ENCODE data around the gene PHPT1. TPM values are rescaled to one million over a fixed set of nuclear protein-coding genes. Genes with fewer than 3 reads are reported as not detected.

Gene PHPT1
- total and polyA plus RNA-seq, 2 of the 13 experiments (the other 11 are each of a cell fraction or from before 2014, with no cell fraction given): 189 to 192 TPM

DNA sequence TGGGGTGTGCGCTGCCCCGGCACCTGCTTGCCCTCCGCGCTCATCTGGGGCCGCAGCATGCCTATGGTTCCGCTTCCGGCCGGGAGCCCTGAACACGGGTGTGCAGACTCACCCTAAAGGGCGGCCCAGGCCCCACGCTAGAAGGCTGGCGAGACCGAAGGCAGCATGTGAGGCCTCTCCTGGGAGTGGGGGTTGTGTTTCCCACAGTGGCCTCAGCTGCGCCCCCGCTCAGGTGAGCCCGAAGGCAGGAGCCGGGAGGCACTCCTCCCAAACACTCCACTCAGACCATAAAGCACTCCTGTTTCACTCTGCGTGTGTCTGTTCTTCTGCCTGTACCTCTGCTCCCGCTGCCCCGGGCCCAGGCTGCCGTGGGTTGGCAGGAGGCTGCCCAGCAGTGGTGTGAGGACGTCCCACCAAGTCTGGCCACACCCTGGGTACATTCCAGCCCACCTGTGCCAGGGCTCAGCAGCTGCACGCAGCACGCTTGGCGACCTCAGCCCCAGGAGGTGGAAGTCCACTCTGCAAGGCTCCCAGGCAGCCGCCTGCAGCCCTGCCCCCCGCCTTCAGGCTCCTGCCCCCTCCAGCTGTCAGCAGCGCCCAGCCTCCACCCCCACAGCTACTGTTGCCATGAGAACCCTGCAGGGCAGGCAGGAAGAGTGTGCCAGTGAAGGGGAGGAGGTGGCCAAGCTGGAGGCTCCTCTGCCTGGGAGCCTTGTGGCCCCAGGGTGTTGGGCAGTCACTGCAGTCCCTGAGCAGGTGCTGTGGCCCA is 8.1 kb upstream of the PHPT1 start (continued):
- TF ChIP-seq, protein P1, sequence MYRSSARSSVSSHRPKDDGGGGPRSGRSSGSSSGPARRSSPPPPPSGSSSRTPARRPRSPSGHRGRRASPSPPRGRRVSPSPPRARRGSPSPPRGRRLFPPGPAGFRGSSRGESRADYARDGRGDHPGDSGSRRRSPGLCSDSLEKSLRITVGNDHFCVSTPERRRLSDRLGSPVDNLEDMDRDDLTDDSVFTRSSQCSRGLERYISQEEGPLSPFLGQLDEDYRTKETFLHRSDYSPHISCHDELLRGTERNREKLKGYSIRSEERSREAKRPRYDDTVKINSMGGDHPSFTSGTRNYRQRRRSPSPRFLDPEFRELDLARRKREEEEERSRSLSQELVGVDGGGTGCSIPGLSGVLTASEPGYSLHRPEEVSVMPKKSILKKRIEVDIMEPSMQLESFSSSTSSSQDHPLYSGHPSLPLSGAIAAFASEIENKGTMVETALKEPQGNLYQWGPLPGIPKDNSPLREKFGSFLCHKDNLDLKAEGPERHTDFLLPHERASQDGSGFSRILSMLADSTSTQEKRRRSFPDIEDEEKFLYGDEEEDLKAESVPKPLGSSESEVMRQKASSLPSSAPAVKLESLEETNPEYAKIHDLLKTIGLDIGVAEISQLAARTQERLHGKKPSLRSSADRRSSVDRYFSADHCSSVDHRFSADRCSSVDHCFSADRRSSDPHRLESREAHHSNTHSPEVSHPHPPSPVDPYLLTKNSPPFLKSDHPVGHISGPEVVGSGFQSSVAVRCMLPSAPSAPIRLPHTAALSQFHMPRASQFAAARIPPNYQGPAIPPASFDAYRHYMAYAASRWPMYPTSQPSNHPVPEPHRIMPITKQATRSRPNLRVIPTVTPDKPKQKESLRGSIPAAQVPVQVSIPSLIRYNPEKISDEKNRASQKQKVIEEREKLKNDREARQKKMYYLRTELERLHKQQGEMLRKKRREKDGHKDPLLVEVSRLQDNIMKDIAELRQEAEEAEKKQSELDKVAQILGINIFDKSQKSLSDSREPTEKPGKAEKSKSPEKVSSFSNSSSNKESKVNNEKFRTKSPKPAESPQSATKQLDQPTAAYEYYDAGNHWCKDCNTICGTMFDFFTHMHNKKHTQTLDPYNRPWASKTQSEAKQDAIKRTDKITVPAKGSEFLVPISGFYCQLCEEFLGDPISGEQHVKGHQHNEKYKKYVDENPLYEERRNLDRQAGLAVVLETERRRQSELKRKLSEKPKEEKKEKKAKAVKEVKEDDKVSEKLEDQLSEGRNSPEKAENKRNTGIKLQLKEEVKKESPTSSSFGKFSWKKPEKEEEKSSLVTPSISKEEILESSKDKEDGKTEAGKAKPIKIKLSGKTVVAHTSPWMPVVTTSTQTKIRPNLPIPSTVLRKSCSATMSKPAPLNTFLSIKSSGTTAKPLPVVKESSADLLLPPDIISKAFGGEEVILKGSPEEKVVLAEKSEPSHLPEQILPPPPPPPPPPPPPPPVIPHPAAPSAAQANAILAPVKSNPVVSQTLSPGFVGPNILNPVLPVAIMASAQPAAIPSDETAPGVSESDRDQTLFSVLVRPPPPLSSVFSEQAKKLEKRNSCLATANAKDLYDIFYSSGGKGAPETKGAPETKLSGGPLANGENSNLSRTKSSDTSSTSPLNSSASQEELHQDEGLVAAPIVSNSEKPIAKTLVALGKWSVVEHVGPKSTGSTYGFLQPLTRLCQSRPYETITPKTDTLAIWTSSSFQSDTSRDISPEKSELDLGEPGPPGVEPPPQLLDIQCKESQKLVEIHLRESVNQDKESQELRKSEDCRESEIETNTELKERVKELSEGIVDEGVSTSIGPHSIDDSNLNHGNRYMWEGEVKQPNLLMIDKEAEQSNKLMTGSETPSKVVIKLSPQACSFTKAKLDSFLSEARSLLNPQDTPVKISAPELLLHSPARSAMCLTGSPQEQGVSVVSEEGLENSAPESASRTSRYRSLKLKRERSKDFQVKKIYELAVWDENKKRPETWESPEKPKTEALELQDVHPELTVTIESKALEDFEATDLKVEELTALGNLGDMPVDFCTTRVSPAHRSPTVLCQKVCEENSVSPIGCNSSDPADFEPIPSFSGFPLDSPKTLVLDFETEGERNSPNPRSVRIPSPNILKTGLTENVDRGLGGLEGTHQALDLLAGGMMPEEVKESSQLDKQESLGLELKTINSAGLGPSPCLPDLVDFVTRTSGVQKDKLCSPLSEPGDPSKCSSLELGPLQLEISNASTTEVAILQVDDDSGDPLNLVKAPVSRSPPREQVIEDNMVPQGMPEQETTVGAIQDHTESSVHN (CRISPR knock-in tag; IDR thresholded peaks at IDR 0.05): peak; percentile 84
- TF ChIP-seq CBX5 (CRISPR knock-in tag; IDR thresholded peaks at IDR 0.05; ENCODE audit: borderline replicate concordance): no peak
- TF ChIP-seq ZNF577 (CRISPR knock-in tag; IDR thresholded peaks at IDR 0.05; ENCODE audit: borderline replicate concordance, low read depth): no peak
- TF ChIP-seq, protein P2, sequence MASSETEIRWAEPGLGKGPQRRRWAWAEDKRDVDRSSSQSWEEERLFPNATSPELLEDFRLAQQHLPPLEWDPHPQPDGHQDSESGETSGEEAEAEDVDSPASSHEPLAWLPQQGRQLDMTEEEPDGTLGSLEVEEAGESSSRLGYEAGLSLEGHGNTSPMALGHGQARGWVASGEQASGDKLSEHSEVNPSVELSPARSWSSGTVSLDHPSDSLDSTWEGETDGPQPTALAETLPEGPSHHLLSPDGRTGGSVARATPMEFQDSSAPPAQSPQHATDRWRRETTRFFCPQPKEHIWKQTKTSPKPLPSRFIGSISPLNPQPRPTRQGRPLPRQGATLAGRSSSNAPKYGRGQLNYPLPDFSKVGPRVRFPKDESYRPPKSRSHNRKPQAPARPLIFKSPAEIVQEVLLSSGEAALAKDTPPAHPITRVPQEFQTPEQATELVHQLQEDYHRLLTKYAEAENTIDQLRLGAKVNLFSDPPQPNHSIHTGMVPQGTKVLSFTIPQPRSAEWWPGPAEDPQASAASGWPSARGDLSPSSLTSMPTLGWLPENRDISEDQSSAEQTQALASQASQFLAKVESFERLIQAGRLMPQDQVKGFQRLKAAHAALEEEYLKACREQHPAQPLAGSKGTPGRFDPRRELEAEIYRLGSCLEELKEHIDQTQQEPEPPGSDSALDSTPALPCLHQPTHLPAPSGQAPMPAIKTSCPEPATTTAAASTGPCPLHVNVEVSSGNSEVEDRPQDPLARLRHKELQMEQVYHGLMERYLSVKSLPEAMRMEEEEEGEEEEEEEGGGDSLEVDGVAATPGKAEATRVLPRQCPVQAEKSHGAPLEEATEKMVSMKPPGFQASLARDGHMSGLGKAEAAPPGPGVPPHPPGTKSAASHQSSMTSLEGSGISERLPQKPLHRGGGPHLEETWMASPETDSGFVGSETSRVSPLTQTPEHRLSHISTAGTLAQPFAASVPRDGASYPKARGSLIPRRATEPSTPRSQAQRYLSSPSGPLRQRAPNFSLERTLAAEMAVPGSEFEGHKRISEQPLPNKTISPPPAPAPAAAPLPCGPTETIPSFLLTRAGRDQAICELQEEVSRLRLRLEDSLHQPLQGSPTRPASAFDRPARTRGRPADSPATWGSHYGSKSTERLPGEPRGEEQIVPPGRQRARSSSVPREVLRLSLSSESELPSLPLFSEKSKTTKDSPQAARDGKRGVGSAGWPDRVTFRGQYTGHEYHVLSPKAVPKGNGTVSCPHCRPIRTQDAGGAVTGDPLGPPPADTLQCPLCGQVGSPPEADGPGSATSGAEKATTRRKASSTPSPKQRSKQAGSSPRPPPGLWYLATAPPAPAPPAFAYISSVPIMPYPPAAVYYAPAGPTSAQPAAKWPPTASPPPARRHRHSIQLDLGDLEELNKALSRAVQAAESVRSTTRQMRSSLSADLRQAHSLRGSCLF (CRISPR knock-in tag; IDR thresholded peaks at IDR 0.05; ENCODE audit: borderline replicate concordance): no peak
- no peak for TF ChIP-seq NFYB (CRISPR knock-in tag; IDR thresholded peaks at IDR 0.05)
- TF ChIP-seq, protein P3, sequence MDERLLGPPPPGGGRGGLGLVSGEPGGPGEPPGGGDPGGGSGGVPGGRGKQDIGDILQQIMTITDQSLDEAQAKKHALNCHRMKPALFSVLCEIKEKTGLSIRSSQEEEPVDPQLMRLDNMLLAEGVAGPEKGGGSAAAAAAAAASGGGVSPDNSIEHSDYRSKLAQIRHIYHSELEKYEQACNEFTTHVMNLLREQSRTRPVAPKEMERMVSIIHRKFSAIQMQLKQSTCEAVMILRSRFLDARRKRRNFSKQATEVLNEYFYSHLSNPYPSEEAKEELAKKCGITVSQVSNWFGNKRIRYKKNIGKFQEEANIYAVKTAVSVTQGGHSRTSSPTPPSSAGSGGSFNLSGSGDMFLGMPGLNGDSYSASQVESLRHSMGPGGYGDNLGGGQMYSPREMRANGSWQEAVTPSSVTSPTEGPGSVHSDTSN (CRISPR knock-in tag; IDR thresholded peaks at IDR 0.05): no peak
- TF ChIP-seq SMARCE1 (IDR thresholded peaks at IDR 0.05; ENCODE audit: borderline replicate concordance): no peak
- TF ChIP-seq ZNF605 (CRISPR knock-in tag; IDR thresholded peaks at IDR 0.05): no peak; the same call in 1 of the 2 replicates
- TF ChIP-seq, protein P4, sequence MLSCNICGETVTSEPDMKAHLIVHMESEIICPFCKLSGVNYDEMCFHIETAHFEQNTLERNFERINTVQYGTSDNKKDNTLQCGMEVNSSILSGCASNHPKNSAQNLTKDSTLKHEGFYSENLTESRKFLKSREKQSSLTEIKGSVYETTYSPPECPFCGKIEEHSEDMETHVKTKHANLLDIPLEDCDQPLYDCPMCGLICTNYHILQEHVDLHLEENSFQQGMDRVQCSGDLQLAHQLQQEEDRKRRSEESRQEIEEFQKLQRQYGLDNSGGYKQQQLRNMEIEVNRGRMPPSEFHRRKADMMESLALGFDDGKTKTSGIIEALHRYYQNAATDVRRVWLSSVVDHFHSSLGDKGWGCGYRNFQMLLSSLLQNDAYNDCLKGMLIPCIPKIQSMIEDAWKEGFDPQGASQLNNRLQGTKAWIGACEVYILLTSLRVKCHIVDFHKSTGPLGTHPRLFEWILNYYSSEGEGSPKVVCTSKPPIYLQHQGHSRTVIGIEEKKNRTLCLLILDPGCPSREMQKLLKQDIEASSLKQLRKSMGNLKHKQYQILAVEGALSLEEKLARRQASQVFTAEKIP (CRISPR knock-in tag; IDR thresholded peaks at IDR 0.05; ENCODE audit: borderline replicate concordance): no peak
- TF ChIP-seq ZMYM4 (CRISPR knock-in tag; IDR thresholded peaks at IDR 0.05): 0 out of 2 replicates have a peak, but pooled peaks have one; percentile 23
- TF ChIP-seq, protein P5, sequence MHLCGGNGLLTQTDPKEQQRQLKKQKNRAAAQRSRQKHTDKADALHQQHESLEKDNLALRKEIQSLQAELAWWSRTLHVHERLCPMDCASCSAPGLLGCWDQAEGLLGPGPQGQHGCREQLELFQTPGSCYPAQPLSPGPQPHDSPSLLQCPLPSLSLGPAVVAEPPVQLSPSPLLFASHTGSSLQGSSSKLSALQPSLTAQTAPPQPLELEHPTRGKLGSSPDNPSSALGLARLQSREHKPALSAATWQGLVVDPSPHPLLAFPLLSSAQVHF (CRISPR knock-in tag; IDR thresholded peaks at IDR 0.05): peak; percentile 84; the same call in 1 of the 2 replicates

Measured in HepG2 (cell line).